T47D (cell line): ENCODE measurements around the gene TSPEAR.

Experiments used
- DNase-seq, 2 experiments: peaks; one replicate each; pipeline versions ENCODE4 v3.0.0 to v3.0.0-alpha.2; 2011 to 2012; ENCODE audit warnings: low read depth in 1 of 2, low spot score in 1 of 2
- JUND ChIP-seq: IDR thresholded peaks from 2 replicates; pipeline ENCODE4 v1.6.1; 2012; ENCODE audit warnings: low read depth
- in situ Hi-C: cut with HindIII; loops from 2 replicates; pipeline ENCODE4 v1.10.0; 2016; ENCODE audit warnings: low sequenced_read_pairs, low pct_unique_long_range_greater_than_20kb

Gene TSPEAR

DNA sequence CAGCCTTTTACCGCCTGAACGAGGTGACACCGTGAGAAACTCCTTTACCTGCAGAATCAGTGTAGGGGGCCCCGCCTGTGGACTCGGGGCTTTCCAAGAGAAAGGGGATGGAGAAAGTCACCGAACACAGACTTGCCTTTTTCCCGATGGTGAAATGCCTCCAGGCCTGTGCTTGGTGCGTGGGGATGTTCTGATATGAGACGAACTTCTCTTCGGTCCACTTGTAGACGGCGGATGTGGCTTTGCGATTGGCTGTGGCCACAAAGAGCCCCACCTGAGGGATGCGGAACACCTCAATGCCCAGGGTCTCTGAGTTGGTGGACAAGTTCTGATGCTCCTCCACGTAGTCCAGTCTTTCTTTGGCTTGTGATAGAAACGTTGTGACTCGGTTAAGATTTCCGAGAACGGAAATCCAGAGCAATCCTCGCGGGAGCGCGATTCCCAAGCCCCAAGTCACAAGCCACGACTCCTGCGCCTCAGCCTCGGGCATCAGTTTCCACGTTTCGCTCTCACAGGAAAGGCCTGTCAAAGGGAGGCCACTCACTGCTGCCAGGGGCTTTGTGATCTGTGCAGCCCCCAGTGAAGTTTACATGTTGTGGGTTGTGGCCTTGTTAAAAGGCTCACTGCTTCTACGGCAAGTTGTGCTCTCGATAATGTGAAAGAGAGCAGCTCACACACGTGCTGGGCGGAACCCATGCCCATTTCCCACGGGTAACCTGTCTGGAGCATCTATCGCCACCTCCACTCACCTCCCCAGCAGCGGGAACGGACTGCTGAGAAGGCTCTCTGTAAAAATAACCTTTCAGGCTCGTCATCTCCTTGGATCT, 184.0 kb downstream of the TSPEAR start:
- in situ Hi-C loops: no loop called here
- DNase-seq: no peak
- no peak for TF ChIP-seq JUND

- no peak for TF ChIP-seq JUND
- in situ Hi-C loops: no loop called here
- DNase-seq: no peak
Observed at GRCh38 chr21:44526096-44526997, 185.0 kb downstream of the TSPEAR start.

GRCh38 chr21:44525391-44526095, 185.8 kb downstream of the TSPEAR start:
- DNase-seq: no peak
- in situ Hi-C loops: no loop called here
- TF ChIP-seq JUND: no peak

GRCh38 chr21:44524414-44525371, 186.7 kb downstream of the TSPEAR start:
- in situ Hi-C loops: no loop called here
- DNase-seq: no peak
- no peak for TF ChIP-seq JUND

GRCh38 chr21:44523567-44524413, 187.6 kb downstream of the TSPEAR start:
- no peak for TF ChIP-seq JUND
- in situ Hi-C loops: no loop called here
- no peak for DNase-seq

DNA sequence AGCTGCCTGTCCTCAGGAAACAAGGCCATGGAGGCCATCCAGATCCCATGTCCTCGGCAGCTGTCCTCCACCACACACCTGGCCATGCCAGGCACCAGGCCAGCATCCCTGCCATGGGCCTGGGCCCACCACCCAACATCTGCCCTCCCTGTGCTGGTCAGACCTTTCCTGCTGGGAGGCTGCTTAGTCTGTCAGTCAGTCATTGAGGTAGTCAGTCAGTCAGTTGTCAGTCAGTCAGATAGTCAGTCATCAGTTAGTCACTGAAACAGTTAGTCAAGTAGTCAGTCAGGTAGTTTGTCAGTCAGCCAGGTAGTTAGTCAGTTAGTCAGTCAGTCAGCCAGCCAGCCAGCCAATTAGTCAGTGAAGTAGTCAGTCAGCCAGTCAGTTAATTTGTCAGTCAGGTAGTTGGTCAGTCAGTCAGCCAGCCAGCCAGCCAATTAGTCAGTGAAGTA, 188.6 kb downstream of the TSPEAR start:
- in situ Hi-C loops: no loop called here
- no peak for DNase-seq
- no peak for TF ChIP-seq JUND

DNA sequence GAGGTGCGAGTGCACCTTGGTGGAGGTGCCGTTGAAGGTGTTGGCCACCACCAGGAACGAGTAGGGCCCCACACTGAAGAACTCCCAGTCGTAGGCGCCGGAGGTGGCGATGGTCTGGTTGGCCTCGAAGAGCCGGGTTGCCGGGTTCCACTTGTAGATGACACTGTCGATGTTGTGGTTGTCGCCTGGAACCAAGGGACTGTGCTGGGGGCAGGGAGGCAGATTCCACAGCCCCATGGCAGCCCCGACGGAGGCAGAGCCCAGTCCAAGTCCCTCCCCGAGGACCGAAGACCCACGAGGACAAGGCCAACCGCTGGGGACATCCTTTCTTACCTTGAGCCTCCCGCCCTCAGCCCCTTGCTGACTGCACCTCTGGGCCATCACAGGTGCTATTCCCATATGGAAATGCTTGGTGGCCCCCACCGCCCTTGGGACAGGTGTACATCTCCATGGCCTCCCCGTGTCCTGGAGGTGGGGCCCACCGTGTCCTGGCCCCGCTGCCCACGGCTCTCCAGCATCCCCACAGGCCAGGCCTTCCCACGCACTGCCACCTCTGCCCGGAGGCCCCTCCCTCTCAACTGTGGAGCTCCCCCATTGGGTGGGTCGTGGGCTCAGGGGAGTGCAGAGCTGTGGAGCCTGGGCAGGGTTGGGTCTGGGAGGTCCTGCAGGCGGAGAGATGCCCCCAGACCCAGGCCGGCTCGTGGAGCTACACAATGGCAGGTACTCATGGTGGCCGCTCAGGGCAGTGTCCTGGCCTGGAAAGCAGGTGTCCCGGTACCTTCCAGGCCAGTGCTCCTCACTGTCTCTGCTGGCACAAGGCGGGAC, 189.2 kb downstream of the TSPEAR start:
- no peak for DNase-seq
- TF ChIP-seq JUND: no peak

DNA sequence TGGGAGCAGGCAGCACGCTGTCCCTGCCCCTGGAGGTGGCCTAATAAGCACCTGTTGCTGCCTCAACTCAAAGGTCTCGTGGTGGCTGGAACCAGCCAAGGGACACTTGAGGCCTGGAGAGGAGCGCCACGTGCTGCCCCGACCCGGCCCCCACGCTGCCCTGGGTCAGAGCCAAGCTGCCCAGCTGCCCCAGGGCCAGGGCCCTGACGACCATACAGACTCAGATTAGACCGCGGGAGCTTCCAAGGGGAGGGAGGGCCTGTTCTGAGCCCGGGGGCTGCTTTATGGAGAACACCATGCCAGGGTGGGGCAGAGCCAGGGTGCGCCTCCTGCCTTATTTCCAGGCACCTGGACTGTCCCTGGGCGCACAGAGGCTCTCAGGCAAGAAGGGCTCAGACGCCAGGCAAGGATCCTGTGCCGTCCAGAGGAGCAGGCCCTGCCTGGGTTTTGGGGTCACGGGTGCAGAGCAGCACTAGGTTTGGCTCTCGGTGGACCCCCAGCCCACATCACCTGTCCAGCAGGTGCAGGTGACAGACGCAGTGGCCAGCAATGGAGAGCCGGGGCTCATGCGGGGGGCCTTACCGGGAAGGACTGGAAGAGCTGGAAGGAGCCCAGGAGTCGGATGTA, 190.0 kb downstream of the TSPEAR start:
- in situ Hi-C loops: no loop called here
- no peak for TF ChIP-seq JUND
- DNase-seq: no peak

More for the DNA sequence above, 189.2 kb downstream of the TSPEAR start:
- in situ Hi-C loops: no loop called here

- in situ Hi-C loops: no loop called here
- peak; percentile 55 to 58 for DNase-seq
- no peak for TF ChIP-seq JUND
Observed at GRCh38 chr21:44520326-44521300, 190.8 kb downstream of the TSPEAR start.
